Peyer's patch (tissue), 4 donors: ENCODE data around the gene RGS9BP.

Source experiments
- CTCF ChIP-seq, 6 experiments: fragments of 450-650 bp in 4 of 6; fragments of 200-600 bp in 2 of 6; sonication (generic) in 1 of 6; IDR thresholded peaks; one replicate each; pipeline ENCODE4 v1.5.1; 2017 to 2019; ENCODE audit warnings: antibody characterized with exemption in 6 of 6, mild to moderate bottlenecking in 3 of 6, moderate library complexity in 1 of 6
- POLR2A ChIP-seq, 2 donors: fragments of 450-650 bp; IDR thresholded peaks; one replicate each; pipeline ENCODE4 v1.5.1; 2017; ENCODE audit warnings: antibody characterized with exemption in 2 of 2, mild to moderate bottlenecking in 2 of 2, moderate library complexity in 2 of 2

- TF ChIP-seq CTCF (IDR thresholded peaks at IDR 0.05) (no peak), POLR2A (IDR thresholded peaks at IDR 0.05) (no peak)
Measured at GRCh38 chr19:32677657-32678056, 2.0 kb downstream of the RGS9BP start.
